HG03460 (cell line): ENCODE data around the gene DIS3L.
A peak's percentile ranks its signal among the peaks of the same experiment; 100 is the strongest.
"Not testable (repeated sequence)": the region's sequence is repeated elsewhere in the genome, so short reads cannot be mapped to it uniquely, and the experiment has no call there.

Experiments
- ATAC-seq: cut with Tn5 transposase; IDR thresholded peaks from one replicate; pipeline ENCODE4 v1.9.1; 2021; ENCODE audit not compliant: unreplicated experiment

DIS3L gene

GRCh38 chr15:66293419-66294156 is at the start of gene DIS3L:
DIS3L (plus strand) TSS chr15:66293568; CDS start chr15:66293597, 29 bp downstream.
- peak; percentile 60 for ATAC-seq

DNA sequence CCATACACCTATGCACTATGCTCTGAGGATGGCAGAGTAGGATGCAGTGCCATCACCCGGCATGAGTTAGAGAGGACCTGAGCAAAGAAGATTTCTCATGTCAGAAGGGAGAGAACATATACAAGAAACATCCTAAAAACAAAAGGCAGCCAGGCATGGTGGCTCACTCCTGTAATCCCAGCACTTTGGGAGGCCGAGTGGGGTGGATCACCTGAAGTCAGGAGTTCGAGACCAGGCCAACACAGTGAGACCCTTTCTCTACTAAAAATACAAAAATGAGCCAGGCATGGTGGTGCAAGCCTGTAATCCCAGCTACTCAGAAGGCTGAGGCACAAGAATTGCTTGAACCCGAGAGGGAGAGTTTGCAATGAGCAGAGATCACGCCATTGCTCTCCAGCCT is 47.5 kb upstream of the DIS3L start:
- not testable (repeated sequence) for ATAC-seq

- no peak for ATAC-seq
Observed at GRCh38 chr15:66246937-66247336, 46.4 kb upstream of the DIS3L start.

- no peak for ATAC-seq
Observed at GRCh38 chr15:66249605-66250174, 43.7 kb upstream of the DIS3L start.

DNA sequence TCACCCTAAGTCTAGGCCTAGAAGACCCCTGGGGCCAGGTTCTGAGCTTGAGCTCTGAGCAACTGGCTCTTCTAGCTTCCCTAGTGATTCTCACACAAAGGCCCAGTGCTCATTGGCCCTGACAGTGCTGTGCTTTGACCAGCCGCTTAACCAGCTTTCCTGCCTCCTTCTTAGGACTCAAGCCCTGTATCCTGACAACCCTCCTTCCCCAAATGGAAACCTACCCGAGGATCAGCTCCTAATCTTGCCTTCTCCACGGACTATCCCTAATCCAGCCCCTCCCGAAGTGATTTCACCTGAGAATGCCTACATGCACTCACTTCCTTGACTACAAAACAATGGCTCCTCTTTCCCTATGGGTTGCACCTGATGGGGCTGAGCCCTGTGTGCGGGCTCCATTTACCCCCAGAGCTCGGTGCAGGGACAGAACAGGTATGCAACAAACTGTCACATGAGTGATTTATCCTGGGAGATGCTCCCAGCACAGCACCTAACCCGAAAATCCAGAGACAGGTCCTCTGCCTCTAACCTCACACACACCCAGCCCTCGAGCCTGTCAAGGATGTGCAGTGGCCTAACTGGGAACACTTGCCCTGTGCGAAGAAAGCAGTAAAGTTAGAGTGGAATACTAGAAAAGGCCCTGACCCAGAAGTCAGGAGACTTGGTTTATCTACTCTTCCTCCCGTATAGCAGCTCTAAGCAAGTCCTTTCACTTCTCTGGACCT is 42.1 kb upstream of the DIS3L start:
- no peak for ATAC-seq

DNA sequence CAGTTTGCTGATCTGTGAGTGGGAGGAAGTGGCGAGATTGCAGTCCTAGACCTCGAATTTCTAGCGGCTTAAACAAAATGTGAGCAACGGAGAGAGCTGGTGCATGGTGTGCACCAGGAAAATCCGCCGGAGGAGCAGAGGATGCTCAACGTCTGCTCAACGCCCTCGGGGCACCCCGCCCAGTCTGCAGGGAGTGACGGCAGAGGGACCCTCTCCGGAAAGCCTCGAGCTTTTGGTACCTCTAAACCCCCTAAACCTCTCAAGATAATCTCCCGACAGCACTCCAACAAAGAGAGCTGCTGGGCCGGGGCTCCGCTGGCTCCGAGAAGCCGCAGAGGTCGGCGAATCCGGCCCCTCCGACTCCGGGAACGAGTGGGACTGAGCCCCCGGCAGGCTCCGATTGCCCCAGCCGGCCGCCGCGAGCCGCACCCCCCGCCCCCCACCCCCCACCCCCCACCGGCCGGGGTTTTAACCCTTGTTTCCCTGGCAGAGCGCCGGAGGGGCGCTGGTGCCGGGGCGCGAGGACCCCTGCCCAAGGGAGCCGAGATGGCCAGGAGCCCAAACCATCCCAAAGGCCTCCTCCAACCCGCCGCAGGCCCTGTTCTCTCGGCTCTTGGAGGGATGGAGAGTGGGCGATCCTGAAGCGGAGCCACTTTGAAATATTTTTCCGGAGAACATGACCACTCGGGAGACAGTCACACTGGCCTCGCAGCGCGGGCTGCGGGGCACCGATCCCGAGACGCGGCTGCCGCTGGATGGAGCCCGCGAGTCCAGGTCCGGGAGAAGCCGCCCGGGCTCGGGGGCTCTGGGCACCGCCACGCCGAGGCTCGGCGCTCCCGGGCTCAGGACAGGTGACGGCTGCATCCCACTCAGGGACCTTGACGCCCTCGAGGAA is 41.3 kb upstream of the DIS3L start:
- ATAC-seq = no peak

GRCh38 chr15:66252685-66253417 is 40.5 kb upstream of the DIS3L start:
- ATAC-seq = no peak

DNA sequence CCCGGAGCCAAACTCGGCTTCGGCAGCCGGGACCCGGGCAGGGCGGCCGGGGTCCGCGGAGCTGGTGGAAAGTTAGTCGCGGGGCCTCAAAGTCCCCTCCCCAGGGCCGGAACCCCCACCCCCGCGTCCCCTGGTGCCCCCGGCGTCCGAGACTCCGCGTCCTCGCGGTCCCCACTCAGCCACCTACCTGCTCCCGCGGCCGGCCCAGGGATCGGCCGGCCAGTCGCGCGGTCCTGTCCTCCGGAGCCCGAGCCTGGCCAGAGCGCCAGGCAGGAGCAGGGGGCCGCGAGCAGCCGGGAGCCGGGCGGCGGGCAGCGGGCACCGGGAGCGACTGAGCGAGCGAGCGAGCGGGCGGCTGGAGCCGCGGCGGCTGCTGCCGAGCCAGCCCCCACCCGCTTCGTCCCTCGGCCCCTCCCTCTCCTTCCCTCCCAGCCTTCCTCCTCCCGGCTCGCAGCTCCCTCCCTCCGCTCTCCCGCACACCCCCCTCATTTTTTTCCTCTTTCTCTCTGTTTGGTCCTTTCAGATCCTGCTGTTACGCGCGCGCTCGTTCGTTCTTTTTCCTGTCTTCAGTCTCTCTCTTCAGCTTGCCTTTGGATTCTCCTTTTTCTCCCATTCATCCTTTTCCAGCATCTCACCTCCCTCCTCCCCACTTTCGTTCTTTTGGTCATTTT is 39.8 kb upstream of the DIS3L start, which contains the start of gene MEGF11:
Gene MEGF11 (minus strand): TSS at position 333 of the 671 bp plus-strand sequence. CDS start 125,347 bp downstream, outside the sequence.
- ATAC-seq = no peak

GRCh38 chr15:66254089-66254950 is 39.0 kb upstream of the DIS3L start:
- ATAC-seq = no peak

GRCh38 chr15:66254951-66255676 is 38.3 kb upstream of the DIS3L start:
- no peak for ATAC-seq

- no peak for ATAC-seq
Observed at GRCh38 chr15:66256692-66257091, 36.7 kb upstream of the DIS3L start.

DNA sequence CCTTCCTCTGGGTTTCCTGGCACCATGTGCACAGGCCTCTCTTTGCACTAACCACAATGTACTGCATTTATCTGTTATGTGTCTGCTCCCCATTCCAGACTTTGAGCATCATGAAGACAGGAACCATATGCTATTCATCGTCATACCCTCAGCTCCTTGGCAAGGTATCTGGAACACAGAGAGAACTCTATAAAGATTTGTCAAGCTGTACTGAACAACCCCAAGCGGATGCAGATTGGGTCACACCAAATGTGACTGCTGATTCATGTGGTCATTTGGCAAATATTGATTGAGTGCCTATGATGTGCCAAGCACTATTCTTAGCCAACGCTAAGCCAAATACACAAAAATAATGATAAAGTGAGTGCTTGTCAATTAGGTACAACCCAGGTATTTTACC is 32.3 kb upstream of the DIS3L start:
- no peak for ATAC-seq

- ATAC-seq = not testable (repeated sequence)
Observed at GRCh38 chr15:66262837-66263236, 30.5 kb upstream of the DIS3L start.

GRCh38 chr15:66264859-66265513 is 28.4 kb upstream of the DIS3L start:
- ATAC-seq = no peak

DNA sequence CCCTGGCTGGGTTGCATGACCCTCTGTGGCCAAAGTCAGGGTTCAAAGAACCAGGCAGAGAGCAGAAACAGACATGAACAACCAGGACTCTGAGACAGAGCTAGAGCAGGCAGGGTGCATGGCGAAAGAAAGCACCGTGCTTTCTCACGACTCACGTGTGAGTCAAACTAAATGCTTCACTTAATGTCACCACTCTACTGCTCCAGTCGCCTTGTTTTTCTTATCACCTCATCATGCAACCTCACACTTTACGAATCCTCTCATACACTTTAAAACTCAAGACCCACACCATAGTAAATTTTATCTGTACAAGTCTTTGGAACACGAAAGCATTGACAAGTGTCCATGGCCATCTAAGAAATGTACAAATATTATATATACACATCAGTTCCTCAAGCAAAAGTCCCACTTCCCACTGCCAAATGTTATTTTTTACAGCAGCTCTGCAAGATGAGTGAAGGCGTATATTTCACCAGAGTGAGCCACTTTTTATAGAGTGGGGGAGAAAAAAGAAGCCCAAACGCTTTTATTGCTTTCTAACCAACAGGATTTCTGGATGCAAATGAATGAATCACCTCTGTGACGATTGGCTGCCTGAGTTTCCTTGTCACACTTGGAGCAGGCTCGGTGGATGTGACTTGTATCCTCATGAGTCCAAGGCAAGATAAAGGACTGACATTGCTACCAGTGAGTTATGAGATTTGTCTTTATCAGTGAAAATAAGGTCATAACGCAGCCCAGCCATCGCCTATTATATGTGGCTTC is 23.9 kb upstream of the DIS3L start:
- ATAC-seq = no peak

DNA sequence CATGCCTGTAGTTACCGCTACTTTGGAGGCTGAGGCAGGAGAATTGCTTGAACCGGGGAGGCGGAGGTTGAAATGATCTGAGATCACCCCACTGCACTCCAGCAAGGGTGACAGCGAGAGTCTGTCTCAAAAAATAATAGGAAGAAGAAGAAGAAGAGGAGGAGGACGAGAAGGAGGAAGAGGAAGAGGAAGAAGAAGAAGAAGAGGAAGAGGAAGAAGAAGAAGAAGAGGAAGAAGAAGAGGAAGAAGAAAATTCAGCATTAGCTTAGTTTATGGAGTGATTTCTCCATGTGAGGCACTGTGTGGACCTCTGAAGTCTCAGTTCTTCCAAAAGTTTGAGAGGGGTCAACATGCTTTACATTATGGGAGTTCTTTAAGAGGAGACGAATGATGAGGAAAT is 22.4 kb upstream of the DIS3L start:
- no peak for ATAC-seq

GRCh38 chr15:66275352-66275751 is 18.0 kb upstream of the DIS3L start:
- ATAC-seq = no peak
